Astrocyte of the cerebellum (primary cell): Measurements from ENCODE around the gene CLTCL1.
"Not testable (repeated sequence)": the region's sequence is repeated elsewhere in the genome, so short reads cannot be mapped to it uniquely, and the experiment has no call there.

Experiments
- DNase-seq: peaks from one replicate; pipeline ENCODE4 v3.0.0-alpha.2; 2011; ENCODE audit warnings: low read depth
- H3K4me3 ChIP-seq: 2 replicates; pipeline ENCODE4 v1.5.1; 2011; ENCODE audit warnings: mild to moderate bottlenecking, low read depth, low read length, moderate library complexity
- CTCF ChIP-seq: IDR thresholded peaks from 2 replicates; pipeline ENCODE4 v1.5.1; 2012; ENCODE audit warnings: low read length, low read depth, moderate library complexity, mild to moderate bottlenecking; ENCODE audit errors: missing control alignments
- in situ Hi-C: cut with HindIII; loops from 2 replicates; pipeline ENCODE4 v1.10.0; 2017; ENCODE audit warnings: low sequenced_read_pairs

The CLTCL1 gene

GRCh38 chr22:19207401-19207808 is 84.1 kb downstream of the CLTCL1 start:
- no peak for TF ChIP-seq CTCF
- DNase-seq = no peak
- H3K4me3 ChIP-seq = no peak overlapping the region
- in situ Hi-C loops = no loop called here

DNA sequence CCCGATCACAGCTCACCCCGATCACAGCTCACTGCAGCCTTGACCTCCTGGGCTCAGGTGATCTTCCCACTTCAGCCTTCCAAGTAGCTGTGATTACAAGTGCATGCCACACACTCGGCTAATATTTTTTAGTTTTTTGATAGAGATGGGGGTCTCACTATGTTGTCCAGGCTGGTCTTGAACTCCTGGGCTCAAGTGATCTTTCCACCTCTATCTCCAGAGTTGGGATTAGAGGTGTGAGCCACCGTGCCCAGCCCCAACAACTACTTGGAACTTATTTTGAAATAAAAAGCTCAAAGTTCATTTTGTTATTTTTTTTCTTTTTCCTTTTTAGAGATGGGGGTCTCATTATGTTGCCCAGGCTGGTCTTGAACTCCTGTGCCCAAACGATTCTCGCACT is 85.2 kb downstream of the CLTCL1 start:
- no peak for DNase-seq
- in situ Hi-C loops = no loop called here
- H3K4me3 ChIP-seq = no peak overlapping the region
- no peak for TF ChIP-seq CTCF

GRCh38 chr22:19204640-19205039 is 86.9 kb downstream of the CLTCL1 start:
- no peak for DNase-seq
- no peak overlapping the region for H3K4me3 ChIP-seq
- no peak for TF ChIP-seq CTCF
- in situ Hi-C loops = no loop called here

DNA sequence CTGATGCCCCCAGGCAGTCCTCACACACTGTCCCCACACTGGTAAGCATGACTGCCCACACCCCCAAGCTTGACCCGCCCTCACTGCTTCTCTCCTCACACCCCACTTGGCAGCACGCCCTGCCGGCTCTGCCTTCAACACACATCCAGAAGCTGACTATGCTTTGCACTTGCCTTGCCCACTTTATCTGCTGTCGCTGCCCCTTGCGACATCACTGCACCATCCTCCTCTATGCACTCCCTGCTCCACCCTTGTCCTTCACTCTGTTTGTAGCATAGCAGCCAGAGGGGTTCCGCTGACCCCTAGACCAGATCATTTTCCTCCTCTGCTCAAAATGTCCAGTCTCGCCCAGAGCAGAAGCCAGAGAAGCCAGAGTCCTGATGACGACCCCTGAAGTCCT is 87.7 kb downstream of the CLTCL1 start:
- no peak for DNase-seq
- no peak for TF ChIP-seq CTCF
- H3K4me3 ChIP-seq = no peak overlapping the region
- in situ Hi-C loops = no loop called here

GRCh38 chr22:19202799-19203186 is 88.7 kb downstream of the CLTCL1 start:
- DNase-seq, in situ Hi-C loops, H3K4me3 ChIP-seq: not testable (repeated sequence)

DNA sequence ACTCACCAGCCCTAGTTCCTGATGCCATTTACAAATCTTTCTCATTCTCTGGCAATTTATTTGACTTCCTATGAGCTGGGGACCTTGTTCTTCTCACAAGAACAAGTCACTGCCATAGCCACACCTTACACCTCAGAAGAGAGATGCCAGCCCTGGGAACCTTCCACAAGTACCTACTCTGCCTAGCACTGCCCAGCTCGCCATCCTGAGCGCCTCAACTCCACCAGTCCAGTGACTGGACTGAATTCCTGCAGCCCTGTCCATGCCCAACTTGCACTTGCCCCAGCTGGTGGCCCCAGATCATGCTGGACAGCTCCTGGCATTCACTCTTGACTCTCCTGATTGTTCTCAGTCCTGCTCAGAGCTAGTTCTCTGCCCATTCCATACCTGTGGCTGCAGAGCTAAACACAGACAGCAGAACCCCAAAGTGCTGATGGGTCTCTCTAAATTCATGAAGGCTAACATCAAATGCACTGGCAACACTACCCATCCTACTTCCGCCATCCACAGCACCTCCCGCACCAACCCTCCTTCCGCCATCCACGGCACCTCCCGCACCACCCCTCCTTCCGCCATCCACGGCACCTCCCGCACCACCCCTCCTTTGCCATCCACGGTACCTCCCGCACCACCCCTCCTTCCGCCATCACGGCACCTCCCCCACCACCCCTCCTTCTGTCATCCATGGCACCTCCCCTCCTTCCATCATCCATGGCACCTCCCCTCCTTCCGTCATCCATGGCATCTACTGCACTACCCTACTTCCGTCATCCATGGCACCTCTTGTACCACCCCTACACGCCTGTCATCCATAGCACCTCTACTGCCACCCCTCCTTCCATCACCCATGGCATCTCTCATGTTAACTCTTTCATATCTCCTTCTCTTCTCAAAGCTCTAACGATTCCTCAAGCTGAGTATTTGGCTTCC is 89.4 kb downstream of the CLTCL1 start:
- TF ChIP-seq CTCF = no peak
- H3K4me3 ChIP-seq = no peak overlapping the region
- DNase-seq = no peak
- in situ Hi-C loops = no loop called here

- no peak for DNase-seq
- in situ Hi-C loops = no loop called here
- no peak overlapping the region for H3K4me3 ChIP-seq
- TF ChIP-seq CTCF = no peak
Observed at GRCh38 chr22:19201130-19201868, 90.2 kb downstream of the CLTCL1 start.
